ENCODE measurements around the gene CERS6. TPM values are rescaled to one million over a fixed set of nuclear protein-coding genes. Genes with fewer than 3 reads are reported as not detected.

Gene CERS6
- polyA plus RNA-seq, 1 donor (not counting 4 experiments of a cell fraction or from before 2014, with no cell fraction given) = 19.5 TPM

DNA sequence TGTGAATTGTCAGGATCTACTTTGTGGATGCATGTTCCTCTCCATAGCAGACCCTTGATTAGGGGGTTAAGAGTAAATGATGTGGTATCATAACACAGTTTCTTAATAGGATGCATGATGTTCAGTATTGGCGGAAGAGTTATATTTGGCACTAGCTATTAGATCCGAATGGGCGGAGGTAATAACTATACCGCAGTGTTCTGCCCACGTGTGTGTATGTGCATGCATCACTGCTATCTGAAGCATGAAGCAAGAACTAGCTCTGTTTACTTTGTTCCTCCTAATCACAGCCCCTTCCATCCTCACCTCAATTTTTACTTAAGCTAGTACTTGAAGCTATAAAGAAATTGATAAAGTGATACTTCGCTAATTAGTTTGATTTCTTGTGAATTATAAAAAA lies 186.8 kb downstream of the CERS6 start:
- Histone ChIP-seq H3K4me1 (ENCODE audit: control insufficient read depth, extremely low read depth, insufficient read depth, low read length) (peaks cover 20% of the 10 kb centered on the region), H3K9me3 (ENCODE audit: control insufficient read depth, low read depth, low read length) (no peaks in the 10 kb centered on the region), H2AFZ (ENCODE audit: control insufficient read depth, low read length) (no peak overlapping the region), H3K27ac (ENCODE audit: control insufficient read depth, insufficient read depth, low read length) (no peak overlapping the region), H3K79me2 (ENCODE audit: control insufficient read depth, insufficient read depth, low read length) (peaks cover 28% of the 10 kb centered on the region), H4K20me1 (ENCODE audit: control insufficient read depth, extremely low read depth, insufficient read depth, low read length) (no peaks in the 10 kb centered on the region), H3K9me1 (ENCODE audit: control insufficient read depth, extremely low read depth, insufficient read depth, low read length) (no peaks in the 10 kb centered on the region), H3K27me3 (ENCODE audit: control insufficient read depth, extremely low read depth, insufficient read depth, low read length) (no peaks in the 10 kb centered on the region), H3K4me3 (ENCODE audit: control insufficient read depth in 2 of 3, extremely low read depth in 1 of 3, insufficient read depth in 2 of 3, low read depth in 1 of 3, low read length in 3 of 3) (no peak overlapping the region), H3K36me3 (ENCODE audit: control insufficient read depth in 2 of 2, extremely low read depth in 1 of 2, insufficient read depth in 2 of 2, low read length in 2 of 2) (no peaks in the 10 kb centered on the region), H3K4me2 (ENCODE audit: control insufficient read depth, extremely low read depth, insufficient read depth, low read depth, low read length) (no peak overlapping the region), H3K9ac (ENCODE audit: control insufficient read depth, extremely low read depth, insufficient read depth, low read length) (no peak overlapping the region)
- DNase-seq (ENCODE audit: low read depth, low spot score) = no peak
- TF ChIP-seq EZH2 (IDR thresholded peaks at IDR 0.05; ENCODE audit: low read length) = no peak
- TF ChIP-seq, protein P1, sequence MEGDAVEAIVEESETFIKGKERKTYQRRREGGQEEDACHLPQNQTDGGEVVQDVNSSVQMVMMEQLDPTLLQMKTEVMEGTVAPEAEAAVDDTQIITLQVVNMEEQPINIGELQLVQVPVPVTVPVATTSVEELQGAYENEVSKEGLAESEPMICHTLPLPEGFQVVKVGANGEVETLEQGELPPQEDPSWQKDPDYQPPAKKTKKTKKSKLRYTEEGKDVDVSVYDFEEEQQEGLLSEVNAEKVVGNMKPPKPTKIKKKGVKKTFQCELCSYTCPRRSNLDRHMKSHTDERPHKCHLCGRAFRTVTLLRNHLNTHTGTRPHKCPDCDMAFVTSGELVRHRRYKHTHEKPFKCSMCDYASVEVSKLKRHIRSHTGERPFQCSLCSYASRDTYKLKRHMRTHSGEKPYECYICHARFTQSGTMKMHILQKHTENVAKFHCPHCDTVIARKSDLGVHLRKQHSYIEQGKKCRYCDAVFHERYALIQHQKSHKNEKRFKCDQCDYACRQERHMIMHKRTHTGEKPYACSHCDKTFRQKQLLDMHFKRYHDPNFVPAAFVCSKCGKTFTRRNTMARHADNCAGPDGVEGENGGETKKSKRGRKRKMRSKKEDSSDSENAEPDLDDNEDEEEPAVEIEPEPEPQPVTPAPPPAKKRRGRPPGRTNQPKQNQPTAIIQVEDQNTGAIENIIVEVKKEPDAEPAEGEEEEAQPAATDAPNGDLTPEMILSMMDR (optimal IDR thresholded peaks at IDR 0.05 in 1 of 3, IDR thresholded peaks at IDR 0.05 in 1 of 3, conservative IDR thresholded peaks at IDR 0.05 in 1 of 3; ENCODE audit: extremely low read depth in 1 of 3, insufficient read depth in 2 of 3, low read length in 3 of 3) = no peak
- dilution Hi-C loops (cut with MboI; ENCODE audit: extremely low pct_ligation_motif_present, low sequenced_read_pairs) = no loop called here
- FAIRE-seq = no peak

DNA sequence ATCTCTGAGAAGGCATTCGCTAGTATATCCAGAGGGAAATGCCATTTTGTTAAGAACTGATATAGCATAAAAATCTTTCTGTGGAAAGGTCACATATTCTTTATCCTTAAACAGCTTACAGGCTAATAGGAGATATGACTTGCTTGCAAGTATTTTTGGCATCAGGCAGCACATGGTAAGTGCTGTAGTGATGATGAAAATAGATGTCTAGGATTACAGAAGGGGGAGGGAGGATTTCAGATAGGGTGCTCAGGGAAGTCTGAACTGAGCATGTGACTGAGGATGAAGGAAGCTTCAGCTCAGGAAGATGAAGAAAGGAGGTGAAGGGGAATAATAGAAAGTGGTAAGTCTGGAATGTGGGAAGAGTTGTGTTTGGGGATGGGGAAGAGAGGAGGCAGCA lies 187.9 kb downstream of the CERS6 start:
- dilution Hi-C loops (cut with MboI; ENCODE audit: extremely low pct_ligation_motif_present, low sequenced_read_pairs) = no loop called here
- H3K4me3 ChIP-seq (ENCODE audit: control insufficient read depth in 2 of 3, extremely low read depth in 1 of 3, insufficient read depth in 2 of 3, low read depth in 1 of 3, low read length in 3 of 3) = no peak overlapping the region
- no peaks in the 10 kb centered on the region for H3K36me3 ChIP-seq (ENCODE audit: control insufficient read depth in 2 of 2, extremely low read depth in 1 of 2, insufficient read depth in 2 of 2, low read length in 2 of 2)
- H3K27me3 ChIP-seq (ENCODE audit: control insufficient read depth, extremely low read depth, insufficient read depth, low read length) = no peaks in the 10 kb centered on the region
- peaks cover 14% of the 10 kb centered on the region for H3K4me1 ChIP-seq (ENCODE audit: control insufficient read depth, extremely low read depth, insufficient read depth, low read length)
- H3K9me3 ChIP-seq (ENCODE audit: control insufficient read depth, low read depth, low read length) = no peaks in the 10 kb centered on the region
- no peak for TF ChIP-seq EZH2 (IDR thresholded peaks at IDR 0.05; ENCODE audit: low read length)
- TF ChIP-seq, protein P1 (optimal IDR thresholded peaks at IDR 0.05 in 1 of 3, IDR thresholded peaks at IDR 0.05 in 1 of 3, conservative IDR thresholded peaks at IDR 0.05 in 1 of 3; ENCODE audit: extremely low read depth in 1 of 3, insufficient read depth in 2 of 3, low read length in 3 of 3) = no peak
- no peaks in the 10 kb centered on the region for H3K9me1 ChIP-seq (ENCODE audit: control insufficient read depth, extremely low read depth, insufficient read depth, low read length)
- no peak overlapping the region for H3K4me2 ChIP-seq (ENCODE audit: control insufficient read depth, extremely low read depth, insufficient read depth, low read depth, low read length)
- no peak for DNase-seq (ENCODE audit: low read depth, low spot score)
- peaks cover 33% of the 10 kb centered on the region for H3K79me2 ChIP-seq (ENCODE audit: control insufficient read depth, insufficient read depth, low read length)
- no peaks in the 10 kb centered on the region for H4K20me1 ChIP-seq (ENCODE audit: control insufficient read depth, extremely low read depth, insufficient read depth, low read length)
- no peak overlapping the region for H2AFZ ChIP-seq (ENCODE audit: control insufficient read depth, low read length)
- no peak overlapping the region for H3K9ac ChIP-seq (ENCODE audit: control insufficient read depth, extremely low read depth, insufficient read depth, low read length)
- H3K27ac ChIP-seq (ENCODE audit: control insufficient read depth, insufficient read depth, low read length) = no peak overlapping the region
- FAIRE-seq = no peak
